ENCODE results near the gene SRPK2. TPM values are rescaled to one million over a fixed set of nuclear protein-coding genes. Genes with fewer than 3 reads are reported as not detected.

The SRPK2 gene
- total RNA-seq, 1 donor from 2014 or later = 58.5 TPM

DNA sequence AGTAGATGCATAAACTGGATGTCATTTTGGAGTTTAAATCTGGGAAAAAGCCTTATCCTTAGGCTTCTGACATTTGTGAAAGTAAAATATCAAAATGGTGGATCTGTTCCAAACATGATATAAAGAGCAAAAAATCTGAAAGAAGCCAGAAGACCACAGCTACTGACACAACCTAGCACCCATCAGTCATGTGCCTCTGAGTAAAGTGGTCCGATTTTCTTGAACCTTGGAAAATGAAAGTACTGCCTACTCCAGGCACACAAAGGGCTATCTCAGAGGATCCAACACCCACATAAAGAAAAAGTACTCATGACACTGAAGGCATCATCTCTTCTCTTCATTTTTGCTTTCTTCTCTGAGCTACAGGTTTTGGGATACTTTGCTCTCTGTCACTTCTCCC lies 224.0 kb downstream of the SRPK2 start:
- Mint-ChIP-seq H3K36me3 (ENCODE audit: low read depth) (peaks cover 28% of the 10 kb centered on the region), H3K4me1 (ENCODE audit: low read depth) (no peaks in the 10 kb centered on the region), H3K27ac (ENCODE audit: unreplicated experiment) (no peak overlapping the region), H3K27me3 (ENCODE audit: low read depth) (no peaks in the 10 kb centered on the region), H3K9me3 (ENCODE audit: low read depth) (no peaks in the 10 kb centered on the region), H3K4me3 (ENCODE audit: unreplicated experiment) (no peak overlapping the region)
- no peak for DNase-seq (ENCODE audit: low spot score)
- no peak for TF ChIP-seq CTCF (IDR thresholded peaks at IDR 0.05)

DNA sequence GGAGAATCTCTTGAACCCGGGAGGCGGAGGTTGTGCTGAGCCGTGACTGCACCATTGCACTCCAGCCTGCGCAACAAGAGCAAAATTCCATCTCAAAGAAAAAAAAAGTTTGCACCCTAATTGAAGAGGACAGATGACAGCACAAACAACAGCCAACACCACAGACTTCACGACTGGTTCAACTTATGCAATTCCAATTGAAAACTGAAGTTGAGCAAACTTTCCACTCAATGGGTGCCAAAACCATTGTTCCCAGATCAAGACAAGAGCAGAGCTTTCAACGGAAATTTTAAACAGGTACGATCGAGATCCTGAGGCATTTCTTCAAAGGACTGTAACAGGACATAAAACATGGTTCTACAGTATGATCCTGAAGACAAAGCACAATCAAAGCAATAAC lies 225.0 kb downstream of the SRPK2 start:
- Mint-ChIP-seq H3K9me3 (ENCODE audit: low read depth) (no peaks in the 10 kb centered on the region), H3K27me3 (ENCODE audit: low read depth) (no peaks in the 10 kb centered on the region)
- TF ChIP-seq CTCF (IDR thresholded peaks at IDR 0.05) = no peak

GRCh38 chr7:105161366-105161765 lies 227.4 kb downstream of the SRPK2 start:
- no peaks in the 10 kb centered on the region for H3K27me3 Mint-ChIP-seq (ENCODE audit: low read depth)
- peaks cover 23% of the 10 kb centered on the region for H3K36me3 Mint-ChIP-seq (ENCODE audit: low read depth)
- no peak overlapping the region for H3K27ac Mint-ChIP-seq (ENCODE audit: unreplicated experiment)
- DNase-seq (ENCODE audit: low spot score) = no peak
- H3K9me3 Mint-ChIP-seq (ENCODE audit: low read depth) = no peaks in the 10 kb centered on the region
- no peak overlapping the region for H3K4me3 Mint-ChIP-seq (ENCODE audit: unreplicated experiment)
- TF ChIP-seq CTCF (IDR thresholded peaks at IDR 0.05) = no peak
- H3K4me1 Mint-ChIP-seq (ENCODE audit: low read depth) = no peaks in the 10 kb centered on the region

More for the DNA sequence above, 225.0 kb downstream of the SRPK2 start:
- no peak overlapping the region for H3K4me3 Mint-ChIP-seq (ENCODE audit: unreplicated experiment)
- no peak for DNase-seq (ENCODE audit: low spot score)
- H3K27ac Mint-ChIP-seq (ENCODE audit: unreplicated experiment) = no peak overlapping the region
- peaks cover 26% of the 10 kb centered on the region for H3K36me3 Mint-ChIP-seq (ENCODE audit: low read depth)
- H3K4me1 Mint-ChIP-seq (ENCODE audit: low read depth) = no peaks in the 10 kb centered on the region

- H3K4me1 Mint-ChIP-seq (ENCODE audit: low read depth) = no peaks in the 10 kb centered on the region
- TF ChIP-seq CTCF (IDR thresholded peaks at IDR 0.05) = no peak
Observed at GRCh38 chr7:105157278-105157677, 231.4 kb downstream of the SRPK2 start.

GRCh38 chr7:105156731-105157130 lies 232.0 kb downstream of the SRPK2 start:
- Mint-ChIP-seq H3K4me1 (ENCODE audit: low read depth) (no peaks in the 10 kb centered on the region), H3K27ac (ENCODE audit: unreplicated experiment) (peak overlapping the region; percentile 78), H3K36me3 (ENCODE audit: low read depth) (peaks cover 9% of the 10 kb centered on the region), H3K27me3 (ENCODE audit: low read depth) (no peaks in the 10 kb centered on the region), H3K4me3 (ENCODE audit: unreplicated experiment) (no peak overlapping the region), H3K9me3 (ENCODE audit: low read depth) (no peaks in the 10 kb centered on the region)
- no peak for TF ChIP-seq CTCF (IDR thresholded peaks at IDR 0.05)
- no peak for DNase-seq (ENCODE audit: low spot score)

More at GRCh38 chr7:105157278-105157677, 231.4 kb downstream of the SRPK2 start:
- Mint-ChIP-seq H3K27ac (ENCODE audit: unreplicated experiment) (peak overlapping the region; percentile 78), H3K27me3 (ENCODE audit: low read depth) (no peaks in the 10 kb centered on the region), H3K9me3 (ENCODE audit: low read depth) (no peaks in the 10 kb centered on the region), H3K36me3 (ENCODE audit: low read depth) (peaks cover 9% of the 10 kb centered on the region), H3K4me3 (ENCODE audit: unreplicated experiment) (no peak overlapping the region)
- DNase-seq (ENCODE audit: low spot score) = no peak
